Activated CD4-positive, alpha-beta T cell treated with anti-CD3 and anti-CD28 coated beads for 36 hours (primary cell): Measurements from ENCODE around the gene ZNF850. TPM values are rescaled to one million over a fixed set of nuclear protein-coding genes. Genes with fewer than 3 reads are reported as not detected.
A peak's percentile ranks its signal among the peaks of the same experiment; 100 is the strongest.
"Not testable (repeated sequence)": the region's sequence is repeated elsewhere in the genome, so short reads cannot be mapped to it uniquely, and the experiment has no call there.

ENCODE experiments used
- ATAC-seq: fragments of 200-7000 bp; cut with Tn5 transposase; one replicate; pipeline ENCODE4 v1.10.0; 2021; ENCODE audit warnings: mild to moderate bottlenecking, moderate library complexity
- CTCF ChIA-PET: fragments of 350-600 bp; sonication (Branson Sonifier 250); formaldehyde crosslinking; loops from one replicate; lab custom pipeline; 2021; ENCODE audit warnings: antibody characterized with exemption; lab: Charles Lee
- POLR2A ChIA-PET: fragments of 350-600 bp; sonication (Branson Sonifier 250); formaldehyde crosslinking; loops from one replicate; lab custom pipeline; 2021; ENCODE audit warnings: antibody characterized with exemption, inconsistent platforms; lab: Charles Lee
- DNase-seq: peaks from one replicate; pipeline ENCODE4 v3.0.0-alpha.2; 2020
- H3K27ac Mint-ChIP-seq: one replicate; pipeline ENCODE4 v1.8.0; 2021; ENCODE audit warnings: mixed read lengths
- H3K27me3 Mint-ChIP-seq: one replicate; pipeline ENCODE4 v1.8.0; 2021; ENCODE audit warnings: mixed read lengths
- H3K36me3 Mint-ChIP-seq: one replicate; pipeline ENCODE4 v1.8.0; 2021; ENCODE audit warnings: low read depth, mixed read lengths
- H3K4me1 Mint-ChIP-seq: one replicate; pipeline ENCODE4 v1.8.0; 2021; ENCODE audit warnings: mixed read lengths
- H3K4me3 Mint-ChIP-seq: one replicate; pipeline ENCODE4 v1.8.0; 2021; ENCODE audit warnings: mild to moderate bottlenecking, moderate library complexity, mixed read lengths
- H3K9me3 Mint-ChIP-seq: one replicate; pipeline ENCODE4 v1.8.0; 2021; ENCODE audit warnings: low read depth, mixed read lengths
- intact Hi-C, 2 experiments: fragments of 100-400 bp; cut with DNase I in 1 of 2; cut with micrococcal nuclease in 1 of 2; formaldehyde crosslinking; loops; one replicate each; pipeline versions ENCODE4 v1.14.2 to v1.15.1; 2022 to 2024; cut with DNase I, micrococcal nuclease
- total RNA-seq, 2 experiments: library from RNA; stranded (reverse); gene quantifications; one replicate each; pipeline ENCODE4 v1.2.3, GENCODE V29; 2021

The ZNF850 gene
- 10 to 100 TPM in 1 of 2 experiments, 1 to 10 TPM in 1; 7.0 to 10.7 TPM for total RNA-seq

DNA sequence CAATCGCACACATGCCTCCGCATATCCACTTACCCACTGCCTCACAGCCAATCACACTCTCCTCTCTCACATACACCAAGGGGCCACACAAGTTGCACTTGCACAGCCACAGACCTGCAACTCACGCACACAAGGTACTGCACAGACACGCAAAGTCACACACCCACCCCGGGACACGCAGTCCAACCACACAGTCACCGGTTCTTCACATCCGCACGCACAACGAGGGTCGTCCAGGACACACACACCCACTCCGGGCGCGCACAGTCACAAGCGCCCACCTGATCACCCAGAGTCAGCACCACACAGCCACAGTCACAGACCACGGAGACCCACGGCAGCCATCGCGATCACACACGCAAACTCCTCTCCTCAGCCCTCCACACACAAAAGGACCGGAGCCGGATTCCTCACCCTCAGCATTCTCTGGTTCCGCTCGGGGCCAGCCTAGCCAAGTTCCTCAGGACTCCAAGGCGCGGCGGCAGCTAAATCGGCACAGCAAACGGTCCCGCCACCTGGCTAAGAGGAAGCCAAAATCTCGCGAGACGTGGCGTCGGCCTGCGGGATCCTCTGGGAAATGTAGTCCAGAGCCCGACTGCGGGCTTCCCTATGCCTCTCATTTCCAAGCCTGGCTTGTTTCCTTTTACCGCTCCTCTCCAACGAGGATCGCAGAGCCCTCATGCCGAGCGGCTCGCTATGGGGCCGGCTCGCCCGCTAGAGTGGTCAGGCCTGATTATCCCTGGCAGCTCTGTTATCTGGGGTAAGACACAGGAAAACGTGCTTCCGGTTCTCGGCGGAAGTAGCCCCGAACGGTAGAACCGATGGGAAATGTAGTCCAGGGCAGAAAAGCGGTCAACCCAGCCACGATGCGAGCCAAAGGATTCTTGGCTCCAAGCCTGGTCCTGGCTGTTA is at the start of gene ZNF850:
TSS of gene ZNF850 (minus strand) at position 497 of the 912 bp plus-strand sequence. CDS start 10,201 bp downstream, outside the sequence.
- CTCF ChIA-PET, result interaction anchor here (0.7 kb wide), 1 partner anchor 936 kb away, joined by 3 read pairs; no protein-coding TSS in a partner anchor
- intact Hi-C loops, result loop anchor here (1.0 to 10.0 kb wide), 18 partner anchors 25 to 558 kb away; partner anchors contain the start of genes ZNF260 (in 2 of the 2), ZNF345 (in 2 of the 2), ZNF461 (in 2 of the 2) and ZNF567 (in 2 of the 2)

DNA sequence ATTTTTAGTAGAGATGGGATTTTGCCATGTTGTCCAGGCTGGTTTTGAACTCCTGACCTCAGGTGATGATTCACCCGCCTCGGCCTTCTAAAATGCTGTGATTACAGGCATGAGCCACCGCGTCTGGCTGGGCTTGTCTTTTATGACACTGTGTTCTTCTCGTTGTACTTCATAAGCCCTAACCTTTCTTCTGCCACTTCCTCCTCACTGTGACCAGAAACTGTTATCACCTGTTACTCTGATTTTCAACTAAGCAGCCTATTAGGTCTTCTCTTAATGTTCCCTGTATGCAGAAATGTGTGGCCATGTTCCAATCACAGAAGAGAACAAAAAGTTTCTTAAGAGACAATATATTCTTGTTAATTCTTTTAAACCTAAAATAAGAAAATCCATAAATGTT is 49.2 kb upstream of the ZNF850 start:
- Mint-ChIP-seq H3K9me3 (peaks cover 54% of the 10 kb centered on the region), H3K36me3 (peaks cover 94% of the 10 kb centered on the region), H3K27me3 (no peaks in the 10 kb centered on the region), H3K27ac (no peak overlapping the region), H3K4me3 (no peak overlapping the region), H3K4me1 (no peaks in the 10 kb centered on the region)
- POLR2A ChIA-PET, result no interaction called here
- intact Hi-C loops, result no loop called here
- ATAC-seq (no peak), DNase-seq (no peak)
- CTCF ChIA-PET, result interaction anchor here (0.6 kb wide), 1 partner anchor 580 kb away, joined by 3 read pairs; no protein-coding TSS in a partner anchor

More for the DNA sequence above, at the start of gene ZNF850:
- Mint-ChIP-seq H3K4me1 (peaks cover 20% of the 10 kb centered on the region), H3K4me3 (peak within 1 kb of the TSS; percentile 99), H3K9me3 (peaks cover 24% of the 10 kb centered on the region), H3K27me3 (no peaks in the 10 kb centered on the region), H3K36me3 (peaks cover 56% of the 10 kb centered on the region), H3K27ac (peak within 1 kb of the TSS; percentile 97)
- POLR2A ChIA-PET, result no interaction called here
- ATAC-seq (peak; percentile 92), DNase-seq (peak; percentile 97)

DNA sequence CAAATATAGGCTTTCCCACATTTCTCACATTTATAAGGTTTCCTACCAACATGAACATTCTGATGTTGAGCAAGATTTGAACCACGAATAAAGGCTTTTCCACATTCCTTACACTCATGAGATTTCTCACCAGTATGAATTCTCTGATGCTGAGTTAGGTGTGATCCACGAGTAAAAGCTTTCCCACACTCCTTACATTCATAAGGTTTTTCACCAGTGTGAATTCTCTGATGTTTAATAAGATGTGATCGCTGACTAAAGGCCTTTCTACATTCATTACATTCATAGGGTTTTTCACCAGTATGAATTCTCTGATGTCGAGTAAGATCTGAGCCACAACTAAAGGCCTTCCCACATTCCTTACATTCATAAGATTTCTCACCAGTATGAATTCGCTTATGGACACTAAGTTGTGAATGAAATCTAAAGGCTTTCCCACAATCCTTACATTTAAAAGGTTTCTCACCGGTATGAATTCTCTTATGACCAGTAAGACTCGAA is 46.6 kb upstream of the ZNF850 start:
- Mint-ChIP-seq H3K27me3 (no peaks in the 10 kb centered on the region), H3K9me3 (peaks cover 37% of the 10 kb centered on the region), H3K4me1 (no peaks in the 10 kb centered on the region), H3K27ac (no peak overlapping the region), H3K4me3 (no peak overlapping the region), H3K36me3 (peaks cover 92% of the 10 kb centered on the region)
- DNase-seq, result no peak
- CTCF ChIA-PET, result no interaction called here
- ATAC-seq, result no peak
- intact Hi-C loops, result no loop called here
- POLR2A ChIA-PET, result no interaction called here

DNA sequence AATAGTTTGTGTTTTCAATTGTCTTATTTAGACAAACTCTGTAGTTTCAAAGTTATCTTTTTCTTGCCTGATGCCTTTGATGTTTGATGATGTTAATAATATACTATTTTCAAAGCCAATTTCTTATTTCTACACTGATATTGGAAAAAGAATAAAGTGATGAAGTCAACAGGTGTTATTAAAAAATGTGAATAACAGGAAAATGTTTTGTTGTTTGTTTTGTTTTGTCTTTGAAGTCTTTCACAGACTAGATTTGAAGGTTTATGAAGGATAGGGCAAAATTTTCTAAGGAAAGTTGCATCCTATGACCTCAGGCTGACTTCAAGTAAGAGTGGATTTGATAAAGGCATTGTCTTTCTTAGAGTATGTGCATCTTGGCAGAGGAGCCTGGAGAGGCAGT is 34.4 kb upstream of the ZNF850 start:
- intact Hi-C loops, result no loop called here
- ChIA-PET CTCF (no interaction called here), POLR2A (no interaction called here)
- no peaks in the 10 kb centered on the region for H3K27me3 Mint-ChIP-seq
- no peak for DNase-seq
- H3K36me3 Mint-ChIP-seq, result peaks cover 77% of the 10 kb centered on the region
- H3K4me1 Mint-ChIP-seq, result no peaks in the 10 kb centered on the region
- H3K4me3 Mint-ChIP-seq, result no peak overlapping the region
- peaks cover 45% of the 10 kb centered on the region for H3K9me3 Mint-ChIP-seq
- H3K27ac Mint-ChIP-seq, result no peak overlapping the region
- ATAC-seq, result no peak

DNA sequence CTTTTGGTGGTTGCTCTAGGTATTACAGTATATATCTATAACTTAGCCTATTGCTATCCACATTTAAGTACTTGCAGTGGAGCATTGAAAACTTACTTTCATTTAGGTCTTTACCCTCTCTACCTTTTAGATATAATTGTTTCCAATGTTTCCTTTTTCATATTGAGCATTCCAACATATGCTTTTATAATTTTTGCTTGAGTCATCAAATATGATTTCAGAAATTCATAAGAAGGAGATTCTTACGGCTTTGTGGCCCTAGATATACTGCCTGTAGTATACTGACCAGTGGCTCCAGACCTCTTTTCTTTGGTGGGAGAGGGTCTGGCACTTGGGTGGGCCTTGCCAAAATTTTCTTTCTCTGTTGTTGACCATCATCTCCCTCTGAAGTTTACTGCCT is 32.8 kb upstream of the ZNF850 start:
- ATAC-seq (no peak), DNase-seq (no peak)
- POLR2A ChIA-PET, result no interaction called here
- Mint-ChIP-seq H3K4me3 (no peak overlapping the region), H3K27ac (no peak overlapping the region), H3K27me3 (no peaks in the 10 kb centered on the region), H3K36me3 (peaks cover 81% of the 10 kb centered on the region), H3K4me1 (no peaks in the 10 kb centered on the region), H3K9me3 (peaks cover 39% of the 10 kb centered on the region)
- intact Hi-C loops, result no loop called here
- CTCF ChIA-PET, result no interaction called here

DNA sequence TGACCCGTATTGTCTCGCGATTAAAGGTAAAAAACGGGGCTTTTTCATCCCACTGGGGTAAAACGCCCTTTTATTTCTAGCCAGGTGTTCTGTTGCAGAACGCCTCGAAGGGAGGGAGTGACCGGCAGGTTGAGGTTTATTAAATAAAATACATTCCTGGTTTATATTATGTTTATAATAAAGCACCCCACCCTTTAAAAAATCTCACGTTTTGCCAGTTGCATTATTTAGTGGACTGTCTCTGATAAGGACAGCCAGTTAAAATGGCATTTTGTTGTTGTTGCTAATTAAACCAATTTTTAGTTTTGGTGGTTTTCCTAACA is 25.1 kb upstream of the ZNF850 start:
- H3K27me3 Mint-ChIP-seq, result no peaks in the 10 kb centered on the region
- ChIA-PET POLR2A (no interaction called here), CTCF (no interaction called here)
- H3K4me3 Mint-ChIP-seq, result peak overlapping the region; percentile 83
- intact Hi-C loops, result loop anchor here (1.0 to 2.0 kb wide), 12 partner anchors 24 to 583 kb away; partner anchors contain the start of genes ZNF568 (in 2 of the 2), ZNF829 (in 2 of the 2), ZNF260 (in 1 of the 2) and ZNF345 (in 1 of the 2)
- peaks cover 10% of the 10 kb centered on the region for H3K4me1 Mint-ChIP-seq
- H3K9me3 Mint-ChIP-seq, result peaks cover 43% of the 10 kb centered on the region
- peaks cover 54% of the 10 kb centered on the region for H3K36me3 Mint-ChIP-seq
- ATAC-seq, result no peak
- peak overlapping the region; percentile 92 for H3K27ac Mint-ChIP-seq
- DNase-seq, result no peak

DNA sequence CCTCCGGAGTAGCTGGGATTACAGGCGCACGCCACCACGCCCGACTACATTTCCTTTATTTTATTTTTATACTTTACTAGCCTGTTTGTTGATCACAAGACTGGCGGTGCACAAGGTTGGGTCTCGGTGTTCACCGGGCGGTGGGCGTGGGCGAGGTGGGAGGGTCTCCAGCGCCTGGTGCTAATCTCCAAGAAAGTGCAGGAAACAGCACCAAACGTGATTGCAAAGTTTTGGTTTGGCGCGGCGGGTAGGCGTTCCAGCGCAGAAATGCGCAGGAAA is 24.0 kb upstream of the ZNF850 start:
- H3K27ac Mint-ChIP-seq, result peak overlapping the region; percentile 92
- H3K27me3 Mint-ChIP-seq, result peaks cover 4% of the 10 kb centered on the region
- POLR2A ChIA-PET, result interaction anchor here (0.6 kb wide), 1 partner anchor 53 kb away, joined by 3 read pairs; no protein-coding TSS in a partner anchor
- peaks cover 14% of the 10 kb centered on the region for H3K4me1 Mint-ChIP-seq
- ATAC-seq (no peak), DNase-seq (no peak)
- H3K4me3 Mint-ChIP-seq, result peak overlapping the region; percentile 83
- peaks cover 51% of the 10 kb centered on the region for H3K9me3 Mint-ChIP-seq
- CTCF ChIA-PET, result interaction anchor here (0.7 kb wide), 1 partner anchor 789 kb away, joined by 3 read pairs; no protein-coding TSS in a partner anchor
- intact Hi-C loops, result loop anchor here in 1 of 2 experiments (2.0 kb wide), 1 partner anchor 110 kb away; the partner anchor contains the start of gene ZNF567
- peaks cover 53% of the 10 kb centered on the region for H3K36me3 Mint-ChIP-seq

DNA sequence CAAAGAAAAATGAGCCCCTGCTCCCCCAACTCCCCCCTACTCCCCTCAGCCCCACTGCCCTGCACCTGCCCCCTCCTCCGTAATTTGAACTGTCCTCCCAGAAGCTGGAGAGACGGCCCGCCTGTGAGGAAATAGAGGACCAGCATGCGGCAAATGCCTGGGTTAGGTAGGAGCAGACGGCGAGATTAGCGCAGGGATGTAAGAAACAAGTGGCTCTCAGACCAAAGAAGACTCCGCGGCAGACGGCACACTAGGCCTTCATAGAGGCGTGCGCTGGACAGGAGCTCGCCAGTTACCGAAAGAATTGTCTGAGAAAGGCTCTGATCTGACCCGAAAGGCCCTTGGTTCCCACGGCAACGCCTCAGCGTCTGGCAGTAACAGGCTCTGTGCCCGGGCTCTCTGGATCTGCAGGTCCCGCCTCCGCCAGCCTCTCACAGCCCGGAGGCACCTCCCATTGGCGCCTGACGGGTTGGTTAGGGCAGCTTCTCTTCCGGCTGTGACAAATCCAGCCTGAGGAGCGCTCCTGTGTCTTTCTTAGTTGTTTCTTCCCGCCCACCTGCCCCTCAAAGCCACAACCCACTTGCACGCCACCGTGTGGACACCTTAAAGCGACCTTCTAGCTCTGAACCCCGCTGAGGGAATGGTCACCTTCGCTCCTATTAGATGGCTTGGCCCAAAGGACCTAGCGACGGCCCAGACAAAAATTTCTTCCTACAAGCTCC is 19.0 kb upstream of the ZNF850 start:
- H3K27ac Mint-ChIP-seq, intact Hi-C loops, CTCF ChIA-PET, H3K4me3 Mint-ChIP-seq, H3K4me1 Mint-ChIP-seq, POLR2A ChIA-PET, H3K27me3 Mint-ChIP-seq: not testable (repeated sequence)
- DNase-seq (peak; percentile 62), ATAC-seq (peak; percentile 100)
- Mint-ChIP-seq H3K36me3 (peaks cover 26% of the 10 kb centered on the region), H3K9me3 (peaks cover 43% of the 10 kb centered on the region)

DNA sequence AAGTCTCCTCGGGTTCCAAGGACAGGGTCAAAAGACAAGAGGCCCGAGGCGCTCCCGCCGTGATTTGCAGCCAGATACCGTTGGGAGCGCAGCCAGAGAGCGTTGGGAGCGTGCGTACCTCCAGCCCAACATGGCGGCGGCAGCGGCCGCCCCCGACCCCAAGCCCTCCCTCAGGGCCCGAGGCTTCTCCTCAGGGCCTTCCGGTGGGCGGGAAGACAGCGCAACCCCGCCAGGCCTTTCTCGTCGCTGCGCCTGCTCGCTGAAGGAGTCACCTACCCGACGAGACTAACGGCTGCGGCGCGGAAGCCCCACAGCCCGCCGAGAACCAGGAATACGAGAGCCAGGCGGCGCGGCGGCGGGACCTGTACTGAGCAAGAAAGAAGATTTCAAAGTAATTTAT is 3.2 kb upstream of the ZNF850 start:
- ChIA-PET POLR2A (no interaction called here), CTCF (no interaction called here)
- H3K4me3 Mint-ChIP-seq, result no peak overlapping the region
- no peak for ATAC-seq
- H3K27me3 Mint-ChIP-seq, result no peaks in the 10 kb centered on the region
- H3K36me3 Mint-ChIP-seq, result peaks cover 47% of the 10 kb centered on the region
- H3K27ac Mint-ChIP-seq, result no peak overlapping the region
- no peak for DNase-seq
- H3K9me3 Mint-ChIP-seq, result peaks cover 30% of the 10 kb centered on the region
- intact Hi-C loops, result loop anchor here in 1 of 2 experiments (10.0 kb wide), 1 partner anchor 539 kb away; no protein-coding TSS in a partner anchor
- H3K4me1 Mint-ChIP-seq, result peaks cover 20% of the 10 kb centered on the region

DNA sequence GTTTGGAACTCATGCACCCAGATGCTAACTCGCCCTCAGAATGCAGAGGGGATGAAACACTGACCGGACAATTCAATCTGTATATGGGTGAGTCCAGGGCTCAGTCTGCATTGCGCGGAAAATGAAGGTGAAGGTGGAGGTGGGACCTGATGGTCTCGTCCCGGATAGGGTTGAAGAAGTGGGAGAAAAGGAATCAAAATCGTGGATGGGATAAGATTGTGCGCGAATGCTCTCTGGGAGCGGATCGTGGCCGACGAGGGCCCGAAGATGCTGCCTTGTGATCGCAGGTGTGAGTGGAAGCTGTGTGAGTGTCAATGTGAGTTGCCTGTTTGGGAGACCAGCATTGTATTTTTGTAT is 594 bp upstream of the ZNF850 start:
- DNase-seq (no peak), ATAC-seq (peak; percentile 21)
- Mint-ChIP-seq H3K36me3 (peaks cover 59% of the 10 kb centered on the region), H3K27me3 (no peaks in the 10 kb centered on the region), H3K4me3 (peak overlapping the region; percentile 99), H3K27ac (peak overlapping the region; percentile 97), H3K4me1 (peaks cover 20% of the 10 kb centered on the region), H3K9me3 (peaks cover 27% of the 10 kb centered on the region)
- POLR2A ChIA-PET, result no interaction called here
- intact Hi-C loops, result loop anchor here (1.0 to 10.0 kb wide), 12 partner anchors 24 to 542 kb away; partner anchors contain the start of genes ZNF260 (in 2 of the 2), ZFP14 (in 1 of the 2), ZNF383 (in 1 of the 2) and ZNF420 (in 1 of the 2)
- CTCF ChIA-PET, result interaction anchor here (0.7 kb wide), 1 partner anchor 935 kb away, joined by 3 read pairs; no protein-coding TSS in a partner anchor
